ENCODE results near the gene NR6A1.

Gene NR6A1

DNA sequence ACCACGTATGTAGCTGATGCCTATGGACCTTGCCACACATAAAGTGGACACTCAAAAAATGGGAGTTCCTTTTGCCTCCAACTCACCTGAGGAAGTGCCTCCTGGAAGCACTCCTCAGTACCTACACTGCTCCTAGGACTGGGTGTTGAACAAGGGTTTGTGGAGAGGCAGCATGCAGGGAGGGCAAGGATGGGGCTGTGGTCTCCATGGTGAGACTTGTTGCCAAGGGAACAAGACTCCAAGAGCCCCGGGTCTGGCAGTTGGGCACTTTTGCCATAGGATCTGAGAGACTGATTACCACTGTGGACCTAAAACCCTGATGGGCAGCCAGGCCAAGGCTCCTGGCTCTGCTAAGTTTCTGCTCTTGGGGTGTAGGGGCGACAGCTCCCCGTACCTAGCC lies 257.0 kb downstream of the NR6A1 start:
- no peak for FAIRE-seq

GRCh38 chr9:124513376-124513994 lies 257.6 kb downstream of the NR6A1 start:
- FAIRE-seq: no peak

DNA sequence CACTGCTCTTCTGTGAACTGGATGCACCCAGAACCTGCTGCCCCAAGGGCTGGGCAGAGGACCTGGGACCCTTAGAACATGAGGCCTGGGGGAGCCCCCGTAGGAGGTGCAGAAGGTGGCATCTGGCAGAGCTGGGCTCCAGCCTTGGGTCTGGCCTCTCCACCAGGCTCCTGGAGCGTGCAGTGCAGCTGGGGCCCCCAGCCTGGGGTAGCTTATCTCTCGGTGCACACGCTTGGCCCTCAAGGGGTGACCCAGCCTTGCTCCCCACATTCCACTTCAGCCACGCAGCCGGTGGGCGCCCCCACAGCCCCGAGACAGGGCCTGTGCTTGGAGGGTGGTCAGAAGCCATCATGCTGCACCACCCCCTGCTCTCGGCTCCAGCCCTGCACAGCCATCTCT lies 258.3 kb downstream of the NR6A1 start:
- FAIRE-seq: no peak

DNA sequence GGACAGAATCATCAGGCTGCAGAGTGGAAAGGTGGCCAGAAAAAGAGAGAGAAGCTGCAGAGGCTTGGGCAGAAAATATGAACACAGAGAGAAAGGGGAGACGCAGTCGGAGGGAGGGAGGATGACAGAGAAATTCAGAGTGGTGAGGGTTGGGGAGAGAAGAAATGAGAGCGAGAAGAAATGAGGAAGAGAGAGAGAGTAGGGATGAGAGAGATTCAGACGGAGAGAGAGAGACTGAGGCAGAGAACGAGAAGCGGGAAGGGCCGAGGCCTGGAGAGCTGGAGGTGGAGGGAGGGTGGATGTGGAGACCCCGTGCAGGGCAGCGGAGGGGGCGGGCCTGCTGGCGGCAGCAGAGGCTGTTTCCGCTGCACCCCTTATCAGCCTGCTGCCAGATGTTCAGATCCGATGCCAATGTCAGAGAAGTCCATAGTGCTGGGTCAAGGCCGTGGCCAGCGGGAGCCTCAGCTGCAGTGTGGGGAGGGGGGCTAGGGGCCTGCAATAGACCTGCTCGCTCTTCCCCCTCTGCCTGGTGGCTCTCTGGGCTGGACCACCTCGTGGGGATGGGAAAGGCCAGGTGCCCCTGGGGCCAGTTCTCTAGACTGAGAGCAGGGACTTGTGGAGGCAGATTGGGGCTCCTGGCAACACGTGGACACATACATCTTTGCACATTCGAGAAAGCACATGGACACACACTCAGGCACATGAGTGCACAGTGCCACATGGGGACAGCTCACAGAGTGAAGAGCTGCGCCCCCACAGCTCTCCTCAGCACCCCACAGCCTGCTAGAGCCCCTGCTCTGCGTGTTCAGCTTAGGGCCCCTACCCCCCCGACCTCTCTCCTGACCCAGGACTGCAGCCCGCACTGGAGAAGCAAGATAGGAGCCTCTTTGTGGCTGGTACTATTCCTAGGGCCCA lies 259.0 kb downstream of the NR6A1 start:
- no peak for FAIRE-seq

- no peak for FAIRE-seq
Measured at GRCh38 chr9:124511426-124511840, 259.7 kb downstream of the NR6A1 start.

DNA sequence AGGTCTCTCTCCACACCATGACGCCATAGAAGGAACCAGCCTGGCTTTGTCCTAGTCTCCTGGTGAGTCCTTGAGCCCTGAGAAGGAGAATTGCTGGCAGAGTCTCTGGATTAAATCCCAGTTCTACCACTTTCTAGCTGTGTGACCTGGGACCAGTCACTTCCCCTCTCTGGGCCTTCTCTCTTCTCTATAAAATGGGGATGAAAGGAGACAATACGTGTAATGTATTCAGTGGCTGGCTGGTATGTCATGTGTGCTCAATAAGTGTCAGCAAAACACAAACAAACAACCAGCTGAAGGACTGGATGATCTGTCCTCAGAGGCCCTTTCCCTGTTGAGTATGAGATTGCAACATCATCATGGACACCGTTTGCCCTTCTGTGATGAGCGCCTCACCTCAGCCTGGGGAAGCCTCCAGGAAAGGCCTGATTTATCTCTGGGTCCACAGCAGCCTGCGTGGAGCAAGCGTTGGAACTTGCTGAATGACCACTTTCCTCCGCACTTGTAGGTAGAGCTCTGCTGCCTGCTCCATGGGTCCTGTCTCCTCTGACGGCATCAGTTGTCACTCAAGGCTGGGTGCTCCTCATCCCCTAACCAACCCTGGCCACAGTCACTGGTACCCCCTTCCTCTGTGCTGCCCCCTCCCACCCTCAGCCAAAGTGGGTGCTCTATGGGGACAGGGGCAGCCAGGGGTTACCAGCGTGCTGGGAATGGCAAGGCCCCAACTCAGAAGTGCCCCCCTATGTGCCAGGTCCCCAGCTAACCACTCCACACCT lies 260.3 kb downstream of the NR6A1 start:
- FAIRE-seq: no peak

DNA sequence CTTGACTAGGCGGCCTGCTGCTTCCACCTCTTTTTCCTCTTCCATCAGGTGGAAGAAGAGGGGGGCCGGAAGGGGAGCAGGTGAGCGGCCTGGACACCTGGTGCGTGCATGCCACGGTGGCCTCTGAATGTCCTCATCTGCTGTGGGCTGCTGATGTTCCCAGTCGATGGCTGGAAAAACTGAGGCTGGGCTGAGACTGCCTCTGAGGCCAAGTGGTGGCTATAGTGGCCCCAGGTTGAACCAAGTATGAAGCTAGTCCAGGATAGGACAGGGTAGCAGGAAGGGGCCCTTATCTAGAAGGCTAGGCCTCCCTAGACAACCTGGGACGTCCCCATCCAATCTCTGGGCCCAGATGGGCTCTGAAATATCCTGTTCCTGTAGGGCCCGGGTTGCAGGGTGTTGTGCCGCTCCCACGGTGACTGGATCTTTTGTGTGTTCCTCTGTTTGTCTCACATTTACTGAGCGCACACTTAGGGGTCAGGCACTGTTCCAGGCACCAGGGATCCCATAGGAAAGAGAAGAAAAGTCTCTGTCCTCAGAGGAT lies 263.2 kb downstream of the NR6A1 start:
- no peak for FAIRE-seq

DNA sequence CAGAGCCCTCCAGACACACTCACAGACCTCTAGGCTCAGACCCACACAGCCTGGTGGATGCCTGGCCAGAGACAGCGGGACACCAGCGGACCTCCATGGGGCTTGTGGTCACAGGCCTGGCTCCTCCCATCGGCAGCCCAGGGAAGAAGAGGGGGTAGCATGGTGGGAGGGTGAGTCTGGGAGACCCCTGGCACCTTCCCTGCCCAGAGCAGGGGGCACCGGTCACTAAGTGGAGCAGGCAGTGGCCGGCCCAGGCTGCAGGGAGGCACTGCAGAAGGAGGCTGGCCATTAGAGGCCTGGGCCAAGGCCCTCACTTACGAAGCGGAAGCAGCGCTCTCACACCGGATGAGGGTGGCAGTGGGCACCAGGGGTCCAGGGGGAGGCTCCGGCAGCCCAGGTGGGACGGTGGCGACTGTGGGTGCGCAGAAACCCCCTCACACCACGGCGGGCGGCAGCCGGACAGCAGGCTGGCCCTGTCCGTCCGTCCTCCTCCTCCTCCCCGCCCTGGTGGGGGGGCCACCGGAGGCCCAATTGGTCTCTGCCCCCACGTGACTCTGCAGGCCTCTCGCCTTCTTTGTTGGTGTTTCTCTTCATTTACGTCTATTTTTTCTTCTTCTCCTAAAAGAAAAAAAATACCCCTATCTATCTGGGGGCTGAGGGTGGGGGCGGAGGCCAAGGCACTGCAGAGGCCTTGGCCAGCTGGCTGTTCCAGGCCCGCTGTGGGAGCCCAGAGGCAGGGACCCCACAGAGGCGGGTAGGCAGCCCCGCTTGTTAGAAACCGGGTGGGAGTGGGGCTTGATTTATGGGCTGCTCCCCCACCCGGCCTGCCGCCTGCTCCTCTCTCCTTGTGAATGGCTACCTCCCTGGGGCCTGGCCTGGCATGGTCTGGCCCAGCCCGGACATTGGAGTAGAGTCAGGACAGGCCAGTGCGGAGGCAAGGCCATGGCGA lies 263.9 kb downstream of the NR6A1 start, which contains the start of gene NR5A1:
NR5A1 (minus strand) TSS at position 469 of the 949 bp plus-strand sequence. CDS start 4,004 bp downstream, outside the sequence.
- FAIRE-seq: no peak

GRCh38 chr9:124506433-124506832 lies 264.7 kb downstream of the NR6A1 start:
- FAIRE-seq: no peak

GRCh38 chr9:124505901-124506346 lies 265.2 kb downstream of the NR6A1 start:
- no peak for FAIRE-seq

DNA sequence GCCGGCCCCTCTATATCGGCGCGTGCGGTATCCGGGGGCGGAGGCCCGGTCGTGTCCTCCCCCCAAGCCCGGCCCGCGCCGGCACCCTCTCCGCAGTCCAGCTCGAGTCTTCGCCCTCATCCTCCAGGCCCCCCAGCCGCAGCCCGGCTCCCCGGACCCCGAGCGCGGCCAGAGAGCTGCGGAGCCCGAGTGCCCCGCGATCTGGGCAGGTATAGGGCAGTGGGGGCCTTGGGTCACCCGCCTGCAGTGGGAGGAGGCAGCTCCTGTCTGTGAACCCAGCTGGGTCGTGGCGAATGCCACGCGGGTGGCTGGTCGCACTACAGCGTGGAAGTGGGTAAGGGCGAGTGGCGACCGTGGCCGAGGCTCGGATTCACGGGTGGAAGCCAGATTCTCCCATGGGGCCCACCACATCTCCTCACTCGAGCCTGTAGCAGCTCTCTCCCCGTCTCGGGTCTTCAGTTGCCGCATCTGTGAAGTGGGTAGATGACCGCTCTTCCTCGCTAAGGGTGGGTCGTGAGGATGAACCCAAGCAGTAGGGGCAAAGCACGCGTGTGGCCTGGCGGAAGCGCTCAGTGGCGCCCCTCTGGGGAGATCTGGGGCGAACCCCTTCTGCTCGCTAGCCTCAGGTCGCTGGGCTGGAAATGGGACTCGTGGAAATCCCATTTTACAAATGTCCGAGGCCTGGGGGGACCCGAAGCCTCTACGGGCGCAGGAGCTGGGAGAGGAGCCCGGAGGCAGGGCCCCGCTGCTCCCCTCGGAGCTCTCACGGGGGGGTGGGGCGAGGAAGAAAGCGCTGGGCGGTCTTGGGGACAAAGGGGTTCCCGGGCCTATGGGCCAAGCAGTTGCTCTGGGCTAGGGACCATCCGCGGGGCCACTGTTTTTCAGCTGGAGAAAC lies 265.9 kb downstream of the NR6A1 start:
- no peak for FAIRE-seq

- FAIRE-seq: no peak
Measured at GRCh38 chr9:124504530-124505005, 266.5 kb downstream of the NR6A1 start.

DNA sequence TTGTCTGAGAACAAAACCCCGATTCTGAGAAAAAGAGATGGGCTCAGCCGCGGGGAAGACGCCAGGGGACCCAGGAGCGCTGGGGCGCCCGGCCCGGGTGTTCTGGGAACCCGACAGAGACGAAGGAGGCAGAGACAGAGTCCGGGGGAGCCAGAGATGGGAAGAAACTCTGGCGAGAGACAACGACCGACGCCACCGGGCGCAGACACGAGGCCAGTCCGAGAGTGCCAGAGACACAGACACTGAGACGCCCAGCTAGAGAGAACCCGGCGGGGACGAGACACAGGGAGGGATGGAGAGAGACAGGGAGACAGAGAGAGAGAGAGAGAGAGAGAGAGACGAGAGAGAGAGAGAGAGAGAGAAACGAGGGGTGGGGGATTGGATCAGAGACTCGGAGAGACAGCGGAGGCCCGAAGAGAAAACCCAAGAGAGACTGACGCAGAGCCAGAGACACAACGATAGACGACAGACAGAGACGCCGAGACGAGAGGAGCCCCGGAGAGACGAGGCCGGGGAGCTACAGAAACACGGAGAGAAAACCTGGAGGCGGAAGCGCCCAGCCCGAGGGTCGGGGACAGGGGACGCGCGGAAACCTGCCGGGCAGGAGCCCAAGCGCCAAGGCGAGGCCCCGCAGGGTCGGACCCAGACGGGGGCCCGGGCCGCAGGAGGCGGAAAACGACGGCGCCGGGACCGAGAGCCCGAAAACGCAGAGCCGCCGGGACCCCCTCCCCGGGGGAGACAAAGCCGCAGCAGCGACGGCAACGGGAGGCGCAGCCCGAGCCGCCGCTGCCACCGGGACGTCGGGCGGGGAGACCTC lies 267.2 kb downstream of the NR6A1 start:
- no peak for FAIRE-seq

DNA sequence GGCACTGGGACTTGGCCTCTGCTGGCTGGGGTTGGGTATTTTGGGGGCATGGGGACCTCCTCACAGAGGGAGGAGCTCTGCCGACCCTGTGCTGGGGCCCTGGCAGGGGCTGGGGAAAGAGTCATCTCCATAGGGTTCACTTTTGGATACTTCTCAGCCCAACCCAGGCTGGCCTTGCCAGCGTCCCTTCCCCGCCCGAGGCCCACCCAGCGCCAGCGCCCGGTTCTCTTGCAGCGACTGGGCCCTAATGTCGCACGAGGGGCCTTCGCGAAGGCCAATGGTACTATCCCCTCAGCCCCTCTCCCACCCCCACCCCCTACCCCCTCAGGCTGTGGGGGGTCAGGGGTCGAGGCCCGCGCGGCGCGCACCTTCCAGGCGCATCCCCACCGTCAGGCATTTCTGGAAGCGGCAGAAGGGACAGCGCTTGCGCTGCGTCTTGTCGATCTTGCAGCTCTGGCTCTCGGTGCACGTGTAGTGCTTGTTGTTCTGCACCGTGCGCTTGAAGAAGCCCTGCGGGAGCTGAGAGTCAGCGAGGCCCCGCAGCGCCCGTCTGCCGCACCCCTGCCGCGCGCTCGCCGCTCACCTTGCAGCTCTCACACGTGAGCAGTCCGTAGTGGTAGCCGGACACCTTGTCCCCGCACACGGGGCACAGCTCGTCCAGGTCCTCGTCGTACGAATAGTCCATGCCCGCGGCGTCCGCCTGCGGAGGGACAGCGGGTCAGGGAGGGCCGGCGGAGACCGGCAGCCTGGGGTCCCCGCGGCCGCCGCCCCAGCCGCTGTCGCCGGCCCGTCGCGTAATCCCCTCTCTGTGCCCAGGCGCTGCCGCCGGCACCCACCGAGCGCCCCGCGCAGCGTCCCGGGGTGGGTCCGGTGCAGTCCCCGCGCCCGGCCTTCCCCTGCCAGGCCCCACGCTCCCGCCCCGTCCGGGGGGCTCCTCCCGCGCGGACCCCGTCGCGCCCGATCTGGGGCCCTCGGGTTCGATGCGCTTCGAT lies 268.1 kb downstream of the NR6A1 start:
- no peak for FAIRE-seq

DNA sequence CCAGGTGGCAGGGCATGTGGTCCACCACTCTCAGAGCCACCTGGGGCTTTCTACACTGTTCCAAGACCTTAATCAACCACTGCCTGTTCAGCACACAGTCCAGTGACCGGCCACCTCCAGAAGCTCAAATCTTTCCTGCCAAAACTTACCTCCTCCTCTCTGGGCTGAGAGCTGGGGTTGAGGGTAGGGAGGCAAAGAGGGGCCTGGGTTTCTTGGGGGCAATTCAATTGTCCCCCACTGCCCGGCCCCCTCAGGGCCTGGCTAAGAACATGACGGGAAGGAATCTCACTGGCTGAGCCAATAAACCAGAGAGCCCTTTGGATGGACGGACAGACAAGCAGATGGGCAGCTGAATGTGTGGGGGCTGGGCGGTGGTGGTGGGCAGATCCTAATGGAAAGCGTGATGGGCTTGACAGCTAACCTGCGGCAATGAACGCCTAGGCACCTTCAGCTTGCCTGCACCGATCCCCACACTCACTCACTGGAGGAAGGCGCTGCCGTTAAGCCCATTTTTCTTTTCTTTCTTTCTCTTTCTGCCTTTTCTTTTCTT lies 269.3 kb downstream of the NR6A1 start:
- no peak for FAIRE-seq

- FAIRE-seq: no peak
Measured at GRCh38 chr9:124500796-124501611, 270.1 kb downstream of the NR6A1 start.
